ENCODE data around the gene PRPF4.

DNA sequence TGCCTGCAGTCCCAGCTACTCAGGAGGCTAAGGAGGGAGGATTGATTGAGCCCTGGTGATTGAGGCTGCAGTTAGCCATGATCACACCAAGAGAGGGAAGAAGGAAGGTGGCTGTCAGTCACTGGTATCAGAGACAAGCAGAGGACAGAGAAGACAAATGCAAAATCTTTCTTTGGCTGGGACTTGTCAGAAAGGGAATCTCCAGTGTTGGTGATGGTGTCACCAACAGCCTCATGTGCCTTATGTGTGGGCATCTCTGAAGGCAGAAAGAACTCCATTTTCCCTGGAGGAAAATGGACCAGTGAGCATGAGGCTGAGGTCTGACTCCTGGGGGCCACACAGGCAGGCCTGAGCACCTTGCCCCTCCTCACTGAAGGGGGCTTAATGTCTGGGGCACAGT is 39.8 kb downstream of the PRPF4 start:
- TF ChIP-seq POLR2A (IDR thresholded peaks at IDR 0.05) = no peak
- TF ChIP-seq, protein P1, sequence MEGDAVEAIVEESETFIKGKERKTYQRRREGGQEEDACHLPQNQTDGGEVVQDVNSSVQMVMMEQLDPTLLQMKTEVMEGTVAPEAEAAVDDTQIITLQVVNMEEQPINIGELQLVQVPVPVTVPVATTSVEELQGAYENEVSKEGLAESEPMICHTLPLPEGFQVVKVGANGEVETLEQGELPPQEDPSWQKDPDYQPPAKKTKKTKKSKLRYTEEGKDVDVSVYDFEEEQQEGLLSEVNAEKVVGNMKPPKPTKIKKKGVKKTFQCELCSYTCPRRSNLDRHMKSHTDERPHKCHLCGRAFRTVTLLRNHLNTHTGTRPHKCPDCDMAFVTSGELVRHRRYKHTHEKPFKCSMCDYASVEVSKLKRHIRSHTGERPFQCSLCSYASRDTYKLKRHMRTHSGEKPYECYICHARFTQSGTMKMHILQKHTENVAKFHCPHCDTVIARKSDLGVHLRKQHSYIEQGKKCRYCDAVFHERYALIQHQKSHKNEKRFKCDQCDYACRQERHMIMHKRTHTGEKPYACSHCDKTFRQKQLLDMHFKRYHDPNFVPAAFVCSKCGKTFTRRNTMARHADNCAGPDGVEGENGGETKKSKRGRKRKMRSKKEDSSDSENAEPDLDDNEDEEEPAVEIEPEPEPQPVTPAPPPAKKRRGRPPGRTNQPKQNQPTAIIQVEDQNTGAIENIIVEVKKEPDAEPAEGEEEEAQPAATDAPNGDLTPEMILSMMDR (IDR thresholded peaks at IDR 0.05) = no peak

Data from uterus (tissue), 2 donors.